Panc1 (cell line): ENCODE measurements around the gene CD164L2. TPM values are rescaled to one million over a fixed set of nuclear protein-coding genes. Genes with fewer than 3 reads are reported as not detected.

Experiments
- ATAC-seq: fragments of 200-7000 bp; cut with Tn5 transposase; 2 replicates; pipeline ENCODE4 v1.9.1; 2020; ENCODE audit warnings: mild to moderate bottlenecking, moderate library complexity
- BruUV-seq: library from RNA; stranded (reverse); fragments of 400-500 nt; replicated peaks from 2 replicates; lab custom pipeline; 2021; lab: Mats Ljungman, UMichigan
- CTCF ChIA-PET: fragments of 300-600 bp; sonication (Branson Sonifier 250); formaldehyde crosslinking; loops from one replicate; lab custom pipeline; 2022; ENCODE audit warnings: antibody characterized with exemption; lab: Charles Lee
- POLR2A ChIA-PET: fragments of 300-600 bp; sonication (Branson Sonifier 250); formaldehyde crosslinking; loops from one replicate; lab custom pipeline; 2022; ENCODE audit warnings: antibody characterized with exemption; lab: Charles Lee
- DNase-seq: peaks from one replicate; pipeline ENCODE4 v3.0.0-alpha.2; 2010; ENCODE audit warnings: low read depth, low spot score
- H3K27ac ChIP-seq: 2 replicates; pipeline ENCODE4 v1.5.1; 2011; ENCODE audit warnings: mild to moderate bottlenecking, low read length, inconsistent platforms
- H3K27me3 ChIP-seq: fragments of 200-500 bp; sonication (Bioruptor generic); 2 replicates; pipeline ENCODE4 v1.6.0; 2014; ENCODE audit warnings: low read length, inconsistent platforms; ENCODE audit not compliant: control insufficient read depth, insufficient read depth
- H3K36me3 ChIP-seq: fragments of 200-500 bp; sonication (Bioruptor generic); 2 replicates; pipeline ENCODE4 v1.5.1; 2014; ENCODE audit warnings: inconsistent platforms, mild to moderate bottlenecking, low read length, moderate library complexity; ENCODE audit not compliant: control insufficient read depth, insufficient read depth
- H3K4me1 ChIP-seq: 2 replicates; pipeline ENCODE4 v1.5.1; 2011; ENCODE audit warnings: inconsistent platforms, mild to moderate bottlenecking, low read length, moderate library complexity; ENCODE audit not compliant: control insufficient read depth, insufficient read depth
- H3K4me3 ChIP-seq, 2 experiments: 2 replicates each; pipeline ENCODE4 v1.5.1; 2011 to 2012; ENCODE audit warnings: low read depth in 2 of 2, low read length in 2 of 2, mild to moderate bottlenecking in 2 of 2, inconsistent platforms in 1 of 2, moderate library complexity in 1 of 2
- H3K9me3 ChIP-seq: fragments of 200-500 bp; sonication (Bioruptor generic); 2 replicates; pipeline ENCODE4 v1.5.1; 2014; ENCODE audit warnings: low read depth, mild to moderate bottlenecking, inconsistent platforms, low read length, moderate library complexity; ENCODE audit not compliant: control insufficient read depth, insufficient read depth
- POLR2AphosphoS5 ChIP-seq: IDR thresholded peaks from 2 replicates; pipeline ENCODE4 v1.6.1; 2012; ENCODE audit warnings: mild to moderate bottlenecking, low read depth, low read length, moderate library complexity
- TCF7L2 ChIP-seq: IDR thresholded peaks from 2 replicates; pipeline ENCODE4 v1.6.1; 2011; ENCODE audit warnings: mild to moderate bottlenecking, low read depth, low read length, inconsistent platforms
- in situ Hi-C: cut with HindIII; loops from 2 replicates; pipeline ENCODE4 v1.10.0; 2016; ENCODE audit warnings: low sequenced_read_pairs, low pct_unique_long_range_greater_than_20kb
- intact Hi-C: fragments of 100-400 bp; cut with micrococcal nuclease; formaldehyde crosslinking; loops from one replicate; pipeline ENCODE4 v1.10.0; 2022; ENCODE audit not compliant: unreplicated experiment
- total RNA-seq: library from RNA; stranded (reverse); gene quantifications from one replicate; pipeline ENCODE4 v1.2.1, GENCODE V29; 2021; ENCODE audit not compliant: unreplicated experiment
- TF ChIP-seq, protein P1 (sequence below): fragments of 450-650 bp; IDR thresholded peaks from 2 replicates; pipeline ENCODE4 v1.5.1; 2017; ENCODE audit warnings: mild to moderate bottlenecking
- TF ChIP-seq, protein P2 (sequence below), 2 experiments: IDR thresholded peaks; 2 replicates each; pipeline ENCODE4 v1.6.1; 2011 to 2012; ENCODE audit warnings: low read depth in 2 of 2, control low read depth in 1 of 2, low read length in 1 of 2, mild to moderate bottlenecking in 1 of 2, moderate library complexity in 1 of 2; ENCODE audit not compliant: insufficient read depth in 1 of 2

The CD164L2 gene
- total RNA-seq, 1 experiment from 2014 or later, result 0.13 TPM

DNA sequence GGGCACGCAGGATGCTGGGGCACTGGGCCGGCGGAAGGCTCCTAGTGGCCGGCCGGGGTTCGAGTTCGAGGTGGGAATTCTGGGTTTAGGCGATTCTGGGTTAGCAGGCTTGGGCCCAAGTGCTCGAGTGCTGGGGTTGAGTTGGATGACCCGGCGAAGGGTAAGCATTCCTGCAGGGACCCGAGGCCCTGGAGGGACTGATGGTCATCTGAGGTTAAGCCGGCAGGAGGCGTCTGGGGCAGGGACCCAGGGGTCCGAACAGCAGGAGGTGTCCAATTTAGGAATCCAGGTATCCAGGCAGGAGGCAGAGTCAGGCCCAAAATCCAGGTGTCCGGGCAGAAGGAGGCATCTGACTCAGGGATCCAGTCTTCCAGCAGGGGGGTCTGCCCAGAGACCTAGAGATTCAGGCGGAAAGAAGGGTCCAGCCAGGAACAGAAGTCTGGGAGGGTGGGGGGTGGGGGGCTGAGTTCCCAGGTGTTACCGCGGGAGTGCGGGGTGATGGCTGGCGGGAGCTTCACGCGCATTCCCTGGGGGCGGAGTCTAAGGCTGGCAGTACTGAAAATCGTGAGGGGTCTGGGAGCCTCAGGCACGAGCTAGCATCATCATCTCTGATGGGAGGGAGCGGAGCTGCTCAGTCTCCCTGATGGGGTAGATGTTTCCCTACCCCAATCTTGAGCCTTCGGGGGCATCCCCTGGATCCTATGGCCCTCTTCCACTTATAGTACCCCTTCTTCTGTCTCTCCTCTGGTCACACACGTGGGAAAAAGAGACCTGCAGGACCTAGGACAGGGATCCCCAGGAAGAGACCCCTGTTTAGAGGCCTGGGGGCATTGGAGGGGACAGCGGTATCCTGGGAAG, 9.9 kb upstream of the CD164L2 start:
- Histone ChIP-seq H3K9me3 (no peaks in the 10 kb centered on the region), H3K4me1 (peaks cover 6% of the 10 kb centered on the region), H3K36me3 (no peaks in the 10 kb centered on the region), H3K27me3 (no peaks in the 10 kb centered on the region), H3K27ac (peak overlapping the region; percentile 69), H3K4me3 (peak overlapping the region; percentile 65 to 71)
- in situ Hi-C loops (no loop called here), intact Hi-C loops (loop anchor here (5.0 to 10.0 kb wide), 2 partner anchors 214 to 272 kb away; no protein-coding TSS in a partner anchor)
- ChIA-PET POLR2A (no interaction called here), CTCF (interaction anchor here (0.8 to 1.1 kb wide), 2 partner anchors 27 to 214 kb away, joined by 4 to 5 read pairs; no protein-coding TSS in a partner anchor)
- TF ChIP-seq TCF7L2, result no peak
- no peak for TF ChIP-seq POLR2AphosphoS5
- TF ChIP-seq, protein P1, sequence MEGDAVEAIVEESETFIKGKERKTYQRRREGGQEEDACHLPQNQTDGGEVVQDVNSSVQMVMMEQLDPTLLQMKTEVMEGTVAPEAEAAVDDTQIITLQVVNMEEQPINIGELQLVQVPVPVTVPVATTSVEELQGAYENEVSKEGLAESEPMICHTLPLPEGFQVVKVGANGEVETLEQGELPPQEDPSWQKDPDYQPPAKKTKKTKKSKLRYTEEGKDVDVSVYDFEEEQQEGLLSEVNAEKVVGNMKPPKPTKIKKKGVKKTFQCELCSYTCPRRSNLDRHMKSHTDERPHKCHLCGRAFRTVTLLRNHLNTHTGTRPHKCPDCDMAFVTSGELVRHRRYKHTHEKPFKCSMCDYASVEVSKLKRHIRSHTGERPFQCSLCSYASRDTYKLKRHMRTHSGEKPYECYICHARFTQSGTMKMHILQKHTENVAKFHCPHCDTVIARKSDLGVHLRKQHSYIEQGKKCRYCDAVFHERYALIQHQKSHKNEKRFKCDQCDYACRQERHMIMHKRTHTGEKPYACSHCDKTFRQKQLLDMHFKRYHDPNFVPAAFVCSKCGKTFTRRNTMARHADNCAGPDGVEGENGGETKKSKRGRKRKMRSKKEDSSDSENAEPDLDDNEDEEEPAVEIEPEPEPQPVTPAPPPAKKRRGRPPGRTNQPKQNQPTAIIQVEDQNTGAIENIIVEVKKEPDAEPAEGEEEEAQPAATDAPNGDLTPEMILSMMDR, result peak; percentile 43
- ATAC-seq (peak; percentile 52), DNase-seq (no peak)
- no TSS peak for BruUV-seq

- H3K9me3 ChIP-seq, result no peaks in the 10 kb centered on the region
- BruUV-seq, result no TSS peak
- TF ChIP-seq, protein P1, result peak; percentile 86
- TF ChIP-seq, protein P2, sequence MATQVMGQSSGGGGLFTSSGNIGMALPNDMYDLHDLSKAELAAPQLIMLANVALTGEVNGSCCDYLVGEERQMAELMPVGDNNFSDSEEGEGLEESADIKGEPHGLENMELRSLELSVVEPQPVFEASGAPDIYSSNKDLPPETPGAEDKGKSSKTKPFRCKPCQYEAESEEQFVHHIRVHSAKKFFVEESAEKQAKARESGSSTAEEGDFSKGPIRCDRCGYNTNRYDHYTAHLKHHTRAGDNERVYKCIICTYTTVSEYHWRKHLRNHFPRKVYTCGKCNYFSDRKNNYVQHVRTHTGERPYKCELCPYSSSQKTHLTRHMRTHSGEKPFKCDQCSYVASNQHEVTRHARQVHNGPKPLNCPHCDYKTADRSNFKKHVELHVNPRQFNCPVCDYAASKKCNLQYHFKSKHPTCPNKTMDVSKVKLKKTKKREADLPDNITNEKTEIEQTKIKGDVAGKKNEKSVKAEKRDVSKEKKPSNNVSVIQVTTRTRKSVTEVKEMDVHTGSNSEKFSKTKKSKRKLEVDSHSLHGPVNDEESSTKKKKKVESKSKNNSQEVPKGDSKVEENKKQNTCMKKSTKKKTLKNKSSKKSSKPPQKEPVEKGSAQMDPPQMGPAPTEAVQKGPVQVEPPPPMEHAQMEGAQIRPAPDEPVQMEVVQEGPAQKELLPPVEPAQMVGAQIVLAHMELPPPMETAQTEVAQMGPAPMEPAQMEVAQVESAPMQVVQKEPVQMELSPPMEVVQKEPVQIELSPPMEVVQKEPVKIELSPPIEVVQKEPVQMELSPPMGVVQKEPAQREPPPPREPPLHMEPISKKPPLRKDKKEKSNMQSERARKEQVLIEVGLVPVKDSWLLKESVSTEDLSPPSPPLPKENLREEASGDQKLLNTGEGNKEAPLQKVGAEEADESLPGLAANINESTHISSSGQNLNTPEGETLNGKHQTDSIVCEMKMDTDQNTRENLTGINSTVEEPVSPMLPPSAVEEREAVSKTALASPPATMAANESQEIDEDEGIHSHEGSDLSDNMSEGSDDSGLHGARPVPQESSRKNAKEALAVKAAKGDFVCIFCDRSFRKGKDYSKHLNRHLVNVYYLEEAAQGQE (IDR thresholded peaks at IDR 0.05; ENCODE audit: insufficient read depth in 1 of 2, low read depth in 2 of 2, low read length in 1 of 2), result no peak
- TF ChIP-seq POLR2AphosphoS5 (0 out of 2 replicates have a peak, but pooled peaks have one; percentile 20), TCF7L2 (peak; percentile 81)
- ATAC-seq, result peak; percentile 96
- H3K4me3 ChIP-seq, result peak within 1 kb of the TSS; percentile 65 to 71
- H3K36me3 ChIP-seq, result no peaks in the 10 kb centered on the region
- H3K27me3 ChIP-seq, result no peaks in the 10 kb centered on the region
- in situ Hi-C loops (no loop called here), intact Hi-C loops (loop anchor here (5.0 to 10.0 kb wide), 2 partner anchors 215 to 273 kb away; no protein-coding TSS in a partner anchor)
- POLR2A ChIA-PET, result interaction anchor here (0.7 kb wide), 1 partner anchor 9 kb away, joined by 3 read pairs; the partner anchor contains the start of gene CD164L2
- peak within 1 kb of the TSS; percentile 69 for H3K27ac ChIP-seq
- H3K4me1 ChIP-seq, result peaks cover 6% of the 10 kb centered on the region
- no peak for DNase-seq
- CTCF ChIA-PET, result interaction anchor here (0.6 to 1.5 kb wide), 5 partner anchors 11 to 93 kb away, joined by 3 to 13 read pairs (median 4); no protein-coding TSS in a partner anchor
These were observed 9.1 kb upstream of the CD164L2 start, which contains the start of gene GPR3 for GRCh38 chr1:27392096-27392777. Gene GPR3, plus strand, starts transcription at chr1:27392622. Its CDS starts 1,177 bp downstream, at chr1:27393799.
